HEK293 (cell line): ENCODE data around the gene EFCAB10.

Experiments
- ZNF571 ChIP-seq: fragments of 450-650 bp; formaldehyde crosslinking; IDR thresholded peaks from 2 replicates; pipeline ENCODE4 v1.5.0; 2017; ENCODE audit warnings: missing biosample characterization, missing genetic modification characterization
- TF ChIP-seq, protein P1 (sequence below): fragments of 450-650 bp; formaldehyde crosslinking; IDR thresholded peaks from 2 replicates; pipeline ENCODE4 v1.5.1; 2016; ENCODE audit warnings: missing biosample characterization, missing genetic modification characterization

DNA sequence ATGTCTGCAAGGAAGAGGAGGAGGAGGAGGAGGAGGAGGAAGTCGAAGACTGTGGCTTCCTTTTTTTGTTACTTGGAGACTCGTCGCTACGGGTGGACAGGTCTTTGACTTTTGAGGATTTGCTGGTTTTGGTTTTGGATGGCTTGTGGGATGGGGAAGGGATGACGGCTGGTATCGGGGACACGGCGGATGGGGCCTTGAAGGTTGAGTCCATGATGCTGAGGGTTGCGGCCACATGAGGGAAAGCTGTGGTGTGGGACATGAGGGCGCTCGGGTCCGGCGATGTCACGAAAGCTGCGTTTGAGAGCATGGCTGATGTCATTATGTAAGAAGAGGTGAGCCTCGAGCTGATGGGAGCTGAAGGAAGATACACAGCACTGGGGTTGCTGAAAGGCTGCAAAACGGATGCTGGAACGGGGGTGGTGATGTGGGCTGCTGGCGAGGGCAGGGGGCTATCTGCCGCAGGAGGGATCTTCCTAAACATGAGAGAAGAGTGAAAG, 33.1 kb upstream of the EFCAB10 start:
- no peak for TF ChIP-seq ZNF571
- TF ChIP-seq, protein P1, sequence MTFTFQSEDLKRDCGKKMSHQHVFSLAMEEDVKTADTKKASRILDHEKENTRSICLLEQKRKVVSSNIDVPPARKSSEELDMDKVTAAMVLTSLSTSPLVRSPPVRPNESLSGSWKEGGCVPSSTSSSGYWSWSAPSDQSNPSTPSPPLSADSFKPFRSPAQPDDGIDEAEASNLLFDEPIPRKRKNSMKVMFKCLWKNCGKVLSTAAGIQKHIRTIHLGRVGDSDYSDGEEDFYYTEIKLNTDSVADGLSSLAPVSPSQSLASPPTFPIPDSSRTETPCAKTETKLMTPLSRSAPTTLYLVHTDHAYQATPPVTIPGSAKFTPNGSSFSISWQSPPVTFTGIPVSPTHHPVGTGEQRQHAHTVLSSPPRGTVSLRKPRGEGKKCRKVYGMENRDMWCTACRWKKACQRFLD: no peak
